GM13976 (cell line): Measurements from ENCODE around the gene SPAG16.
A peak's percentile ranks its signal among the peaks of the same experiment; 100 is the strongest.

Experiments
- DNase-seq: peaks from one replicate; pipeline ENCODE4 v3.0.0; 2012; ENCODE audit warnings: low spot score
- in situ Hi-C: fragments of 300-500 bp; cut with MboI; formaldehyde crosslinking; loops from one replicate; pipeline ENCODE4 v1.12.0; 2022; ENCODE audit warnings: low sequenced_read_pairs, mixed read lengths, inconsistent platforms; ENCODE audit not compliant: unreplicated experiment
- TF ChIP-seq, protein P1 (sequence below): IDR thresholded peaks from 2 replicates; pipeline ENCODE4 v1.5.1; 2012; ENCODE audit warnings: borderline replicate concordance, mild to moderate bottlenecking; ENCODE audit not compliant: insufficient read depth; ENCODE audit errors: extremely low read depth, missing control alignments, control extremely low read depth

Gene SPAG16

GRCh38 chr2:213752575-213752974 is 468.3 kb downstream of the SPAG16 start:
- DNase-seq: no peak
- TF ChIP-seq, protein P1, sequence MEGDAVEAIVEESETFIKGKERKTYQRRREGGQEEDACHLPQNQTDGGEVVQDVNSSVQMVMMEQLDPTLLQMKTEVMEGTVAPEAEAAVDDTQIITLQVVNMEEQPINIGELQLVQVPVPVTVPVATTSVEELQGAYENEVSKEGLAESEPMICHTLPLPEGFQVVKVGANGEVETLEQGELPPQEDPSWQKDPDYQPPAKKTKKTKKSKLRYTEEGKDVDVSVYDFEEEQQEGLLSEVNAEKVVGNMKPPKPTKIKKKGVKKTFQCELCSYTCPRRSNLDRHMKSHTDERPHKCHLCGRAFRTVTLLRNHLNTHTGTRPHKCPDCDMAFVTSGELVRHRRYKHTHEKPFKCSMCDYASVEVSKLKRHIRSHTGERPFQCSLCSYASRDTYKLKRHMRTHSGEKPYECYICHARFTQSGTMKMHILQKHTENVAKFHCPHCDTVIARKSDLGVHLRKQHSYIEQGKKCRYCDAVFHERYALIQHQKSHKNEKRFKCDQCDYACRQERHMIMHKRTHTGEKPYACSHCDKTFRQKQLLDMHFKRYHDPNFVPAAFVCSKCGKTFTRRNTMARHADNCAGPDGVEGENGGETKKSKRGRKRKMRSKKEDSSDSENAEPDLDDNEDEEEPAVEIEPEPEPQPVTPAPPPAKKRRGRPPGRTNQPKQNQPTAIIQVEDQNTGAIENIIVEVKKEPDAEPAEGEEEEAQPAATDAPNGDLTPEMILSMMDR: no peak
- in situ Hi-C loops: no loop called here

DNA sequence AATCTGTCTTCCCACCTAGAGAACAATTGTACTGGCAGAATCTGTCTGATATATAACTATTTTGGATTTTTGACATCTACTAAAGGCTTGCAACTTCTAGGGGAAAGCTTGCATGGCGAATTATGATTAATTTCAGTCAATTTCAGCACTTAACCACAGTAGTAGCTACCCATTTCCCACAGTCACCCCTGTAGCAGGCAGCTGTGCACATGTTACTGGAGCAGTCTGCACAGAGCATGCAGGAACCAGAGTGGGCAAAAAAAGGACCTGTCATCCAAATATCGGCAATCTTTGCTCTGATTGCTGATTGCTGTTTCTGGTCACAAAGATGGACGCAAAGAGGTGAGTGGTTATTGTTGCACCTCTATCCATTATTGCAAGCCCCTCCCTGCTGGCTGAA is 473.3 kb downstream of the SPAG16 start:
- DNase-seq: no peak
- TF ChIP-seq, protein P1: no peak
- in situ Hi-C loops: no loop called here

GRCh38 chr2:213763354-213763753 is 479.1 kb downstream of the SPAG16 start:
- TF ChIP-seq, protein P1: no peak
- no peak for DNase-seq
- in situ Hi-C loops: no loop called here

DNA sequence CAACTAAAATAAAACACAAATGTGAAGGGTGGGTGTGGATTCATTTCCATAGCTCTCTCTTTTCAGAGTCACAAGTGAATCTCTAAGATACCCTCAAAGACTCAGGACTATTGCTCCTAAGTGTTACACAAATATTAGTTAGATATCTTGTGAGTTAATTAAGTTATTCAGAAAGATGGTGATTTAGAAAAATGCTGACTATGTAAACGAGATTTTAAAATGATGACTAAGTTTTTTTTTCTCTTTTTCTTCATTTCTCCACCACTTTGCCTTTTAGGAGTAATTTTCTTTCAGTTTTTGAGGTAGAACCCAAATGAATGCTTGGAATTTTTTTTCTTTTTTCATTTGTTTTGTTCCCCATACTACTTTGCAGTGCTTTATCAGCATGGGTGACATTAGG is 479.7 kb downstream of the SPAG16 start:
- in situ Hi-C loops: no loop called here
- TF ChIP-seq, protein P1: no peak
- DNase-seq: no peak

DNA sequence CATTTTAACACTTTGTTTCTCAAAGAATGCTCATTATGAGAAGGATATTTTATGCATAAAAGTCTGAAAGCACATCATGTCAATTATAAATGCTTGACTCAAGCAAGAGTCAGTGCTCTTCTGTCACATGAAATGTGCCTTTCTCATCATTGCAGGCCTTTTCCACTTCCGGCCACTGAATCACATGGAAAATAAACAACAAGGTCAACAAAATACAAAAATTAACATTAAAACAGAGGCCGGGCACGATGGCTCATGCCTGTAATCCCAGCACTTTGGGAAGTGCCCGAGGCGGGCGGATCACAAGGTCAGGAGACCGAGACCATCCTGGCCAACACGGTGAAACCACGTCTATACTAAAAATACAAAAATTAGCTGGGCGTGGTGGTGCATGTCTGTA is 480.6 kb downstream of the SPAG16 start:
- DNase-seq: no peak
- TF ChIP-seq, protein P1: no peak
- in situ Hi-C loops: no loop called here

GRCh38 chr2:213766062-213766461 is 481.8 kb downstream of the SPAG16 start:
- in situ Hi-C loops: no loop called here
- no peak for DNase-seq
- TF ChIP-seq, protein P1: no peak

- in situ Hi-C loops: no loop called here
- peak; percentile 61 for DNase-seq
- TF ChIP-seq, protein P1: no peak
Measured at GRCh38 chr2:213766465-213766901, 482.2 kb downstream of the SPAG16 start.
